ENCODE data around the gene XRCC6.
A peak's percentile ranks its signal among the peaks of the same experiment; 100 is the strongest.
"Not testable (repeated sequence)": the region's sequence is repeated elsewhere in the genome, so short reads cannot be mapped to it uniquely, and the experiment has no call there.

XRCC6 gene

DNA sequence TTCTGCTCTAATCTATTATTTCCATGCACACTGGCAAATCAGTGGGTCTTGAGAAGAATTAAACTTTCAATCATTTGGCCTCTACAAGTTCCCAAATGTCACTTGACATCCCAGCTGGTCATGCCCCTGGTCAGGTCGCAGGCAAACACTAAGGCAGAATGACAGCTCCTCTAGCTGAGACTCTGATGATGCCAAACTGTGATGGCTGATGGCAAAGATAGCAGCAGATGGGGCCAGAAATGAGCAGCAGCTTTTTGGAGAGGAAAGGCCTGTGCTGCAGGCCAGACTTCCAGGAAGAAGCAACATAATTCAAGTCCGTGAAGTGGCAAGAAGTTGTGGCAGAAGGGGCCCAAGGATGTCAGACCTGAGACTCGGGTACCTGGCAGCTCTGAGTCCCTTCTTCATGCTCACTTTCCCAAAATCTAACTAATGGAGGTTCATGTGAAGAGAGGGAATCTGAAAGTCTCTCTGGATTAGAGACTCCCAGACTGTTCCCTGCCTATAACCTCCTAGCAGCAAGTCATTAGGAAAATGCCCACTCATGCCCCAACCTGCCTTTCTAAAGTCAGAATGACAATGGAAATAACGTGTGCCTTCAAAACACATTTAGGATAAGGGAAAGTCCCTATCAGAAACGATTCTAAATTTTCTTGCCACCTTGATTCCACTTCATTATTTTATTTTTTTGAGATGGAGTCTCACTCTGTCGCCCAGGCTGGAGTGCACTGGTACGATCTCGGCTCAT is 22.0 kb upstream of the XRCC6 start:
- no peak for DNase-seq

DNA sequence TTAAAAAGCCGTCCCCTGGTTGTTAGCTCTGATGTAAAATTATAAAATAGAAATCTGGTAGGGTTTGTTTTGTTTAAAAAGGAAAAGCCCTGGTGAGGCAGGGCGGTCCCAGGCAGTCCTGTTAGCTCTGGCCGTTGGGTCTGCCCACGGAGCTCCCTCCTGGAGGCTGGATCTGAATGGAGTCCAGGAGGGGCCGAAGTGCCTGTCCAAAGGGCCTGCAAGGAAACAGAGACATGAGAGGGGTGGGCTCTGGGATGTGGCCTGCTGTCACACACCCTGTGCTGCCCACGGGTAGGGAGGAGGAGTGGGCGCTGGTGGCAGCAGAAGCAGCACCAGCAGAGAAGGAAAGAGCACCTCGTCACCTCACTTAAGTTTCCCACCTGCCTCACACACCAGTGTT is 20.1 kb upstream of the XRCC6 start:
- no peak for DNase-seq

DNA sequence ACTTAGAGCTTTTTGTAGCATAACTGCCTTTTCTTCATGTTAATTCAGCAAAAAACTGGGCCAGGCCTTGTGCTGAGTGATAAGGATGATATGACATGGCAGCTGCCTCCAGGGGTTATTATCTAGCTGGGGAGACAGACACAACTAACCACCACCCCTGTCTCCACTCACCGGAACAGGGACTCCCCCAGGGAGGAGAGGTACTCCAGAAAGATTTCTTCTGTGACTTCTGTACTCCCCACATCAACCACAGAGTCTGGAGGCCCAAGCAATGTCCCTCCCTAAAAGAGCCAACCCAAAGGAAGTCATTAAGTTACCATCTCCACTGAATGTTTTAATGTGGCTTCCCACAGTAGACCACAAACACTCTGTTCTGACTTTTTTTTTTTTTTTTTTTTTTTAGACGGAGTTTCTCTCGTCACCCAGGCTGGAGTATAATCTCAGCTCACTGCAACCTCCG is 17.2 kb upstream of the XRCC6 start:
- no peak for DNase-seq

DNA sequence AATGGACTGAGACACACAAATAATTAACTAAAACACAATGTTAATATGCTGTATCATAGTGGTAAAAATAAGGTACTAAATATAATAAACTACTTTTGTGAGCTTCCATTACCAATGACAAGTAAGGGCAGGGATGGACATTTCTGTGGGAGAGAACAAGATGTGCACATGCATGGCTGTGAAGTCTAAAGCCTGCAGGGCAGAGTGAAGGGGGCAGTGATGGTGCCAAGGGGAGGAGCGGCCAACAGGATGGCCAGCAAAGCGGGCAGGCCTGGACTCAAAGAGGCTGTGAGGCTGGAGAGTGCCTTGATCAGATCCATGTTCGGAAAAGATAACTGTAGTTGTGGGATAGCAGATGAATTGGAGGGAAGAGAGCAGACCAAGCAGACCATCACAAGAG is 12.7 kb upstream of the XRCC6 start:
- no peak for DNase-seq

DNA sequence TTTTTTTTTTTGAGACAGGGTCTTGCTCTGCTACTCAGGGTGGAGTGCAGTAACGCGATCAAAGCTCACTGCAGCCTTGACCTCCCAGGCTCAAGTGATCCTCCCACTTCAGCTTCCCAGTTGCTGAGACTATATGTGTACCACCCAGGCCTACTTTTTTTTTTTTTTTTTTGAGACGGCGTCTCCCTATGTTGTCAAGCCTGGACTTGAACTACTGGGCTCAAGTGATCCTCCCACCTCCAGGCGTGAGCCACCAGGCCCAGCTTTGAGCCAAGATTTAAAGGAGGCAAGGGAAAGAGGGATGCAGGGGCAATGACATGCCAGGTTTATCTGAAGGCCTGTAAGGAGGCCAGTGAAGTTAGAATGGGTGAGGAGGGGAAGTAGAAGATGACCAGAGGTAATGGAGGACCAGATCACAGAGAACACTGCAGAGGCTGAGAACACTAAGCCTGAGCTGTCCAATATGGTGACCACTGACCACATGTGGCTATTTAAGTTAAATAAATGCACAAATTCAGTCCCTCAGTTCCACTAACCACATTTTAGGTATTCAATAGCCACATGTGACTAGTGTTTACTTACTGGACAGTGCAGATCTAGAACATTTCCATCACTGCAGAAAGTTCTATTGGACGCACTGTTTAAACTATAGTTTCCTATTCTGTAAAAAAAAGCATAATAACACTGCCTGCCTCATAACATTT is 8.3 kb upstream of the XRCC6 start:
- no peak for DNase-seq

DNA sequence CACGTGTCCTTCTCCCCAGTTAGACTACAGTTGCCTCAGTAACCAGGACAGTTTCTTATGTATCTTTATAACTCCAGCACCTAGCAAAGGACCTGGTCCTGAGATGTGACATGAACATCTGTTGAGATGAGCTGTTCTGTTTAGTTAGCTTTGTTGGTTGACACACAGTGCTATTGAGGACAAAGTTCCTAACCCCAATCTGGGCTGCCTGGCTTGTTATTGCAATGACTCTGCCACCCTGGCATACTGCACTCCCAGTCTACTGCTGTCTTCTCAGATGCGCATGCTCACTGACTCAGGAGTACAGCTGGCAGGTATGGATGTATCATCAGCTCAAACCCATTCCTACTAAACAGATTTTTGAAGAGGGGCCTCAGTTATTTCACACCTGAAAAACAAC is 7.6 kb upstream of the XRCC6 start:
- DNase-seq, result no peak

DNA sequence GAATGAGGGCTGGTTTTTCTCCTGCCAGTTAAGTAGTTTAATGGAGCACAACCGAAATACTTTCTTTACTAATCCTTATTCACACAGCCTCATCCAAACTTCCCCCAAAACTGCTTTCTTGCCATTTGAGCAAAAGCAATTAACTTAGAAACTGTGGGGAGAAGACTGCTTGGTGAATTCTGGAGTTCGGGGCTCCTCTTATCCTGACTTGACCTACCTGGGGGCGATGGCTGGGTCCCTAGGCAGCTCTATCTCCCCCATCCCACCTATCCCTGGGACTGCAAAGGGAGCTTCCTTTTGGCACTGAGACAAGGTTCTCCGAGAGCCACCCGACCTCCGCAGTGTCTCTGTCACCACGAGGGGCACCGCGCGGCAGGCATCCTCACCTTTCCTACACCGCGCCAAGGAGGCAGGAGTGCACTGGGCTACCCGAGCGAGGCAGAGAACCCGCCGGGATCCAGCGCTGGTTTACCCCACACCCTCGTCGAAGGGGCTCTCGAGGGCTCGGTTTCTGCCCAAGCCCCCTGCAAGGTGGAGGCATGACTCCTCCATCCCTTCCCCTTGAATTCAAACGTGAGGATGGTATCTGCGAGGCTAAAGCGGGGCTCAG is 1.0 kb upstream of the XRCC6 start:
- DNase-seq, result peak; percentile 47

DNA sequence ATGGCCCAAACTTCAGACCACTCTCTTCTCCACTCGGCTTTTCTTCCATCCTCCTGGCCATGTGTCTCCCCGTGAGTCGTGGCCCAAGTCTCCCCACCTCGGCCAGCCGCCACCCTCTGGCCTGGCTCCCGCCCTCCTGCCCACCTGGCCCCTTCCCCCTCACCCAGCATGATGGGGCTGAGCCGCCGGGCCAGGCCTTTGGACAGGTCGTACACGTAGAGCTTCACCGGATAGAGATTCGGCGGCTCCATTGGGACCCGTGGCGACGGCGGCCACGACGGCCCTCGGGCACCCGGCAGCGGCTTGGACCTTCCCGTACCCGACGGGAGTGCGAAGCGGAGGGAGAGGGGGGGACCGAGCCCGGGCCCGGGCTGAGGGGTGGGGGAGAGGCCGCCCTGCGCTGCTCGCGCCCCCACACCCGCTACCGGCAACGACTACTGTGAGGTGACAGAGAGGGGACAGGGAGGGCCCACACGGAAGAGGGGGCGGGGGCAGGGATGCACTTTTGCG is 451 bp upstream of the XRCC6 start, which contains the start of gene DESI1:
Gene DESI1, minus strand, starts transcription at position 455 of the 510 bp plus-strand sequence. Its CDS starts 204 bp downstream, at position 251.
- DNase-seq, result no peak

DNA sequence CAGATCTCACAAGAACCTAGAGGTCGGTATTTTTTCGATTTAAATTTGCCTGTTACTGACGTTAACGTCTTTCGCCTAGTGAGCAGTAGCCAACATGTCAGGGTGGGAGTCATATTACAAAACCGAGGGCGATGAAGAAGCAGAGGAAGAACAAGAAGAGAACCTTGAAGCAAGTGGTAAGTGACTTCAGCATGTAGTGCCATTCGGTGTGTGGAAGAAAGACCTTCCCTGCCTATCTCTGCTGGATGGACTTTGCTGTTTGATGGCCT is 750 bp downstream of the XRCC6 start:
- DNase-seq, result no peak

DNA sequence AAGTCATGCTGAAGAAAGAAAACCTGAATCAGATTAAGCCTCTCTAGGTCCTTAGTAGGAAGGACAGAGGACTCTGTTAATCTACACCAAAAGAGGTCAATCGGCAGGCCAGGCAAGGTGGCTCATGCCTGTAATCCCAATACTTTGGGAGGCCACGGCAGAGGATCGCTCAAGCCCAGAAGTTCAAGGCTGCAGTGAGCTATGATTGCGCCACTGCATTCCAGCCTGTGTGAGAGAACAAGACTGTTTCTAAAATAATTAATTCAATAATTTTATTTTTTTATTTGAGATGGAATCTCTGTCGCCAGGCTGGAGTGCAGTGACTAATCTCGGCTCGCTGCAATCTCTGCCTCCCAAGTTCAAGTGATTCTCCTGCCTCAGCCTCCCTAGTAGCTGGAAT is 4.5 kb downstream of the XRCC6 start:
- DNase-seq, result no peak

DNA sequence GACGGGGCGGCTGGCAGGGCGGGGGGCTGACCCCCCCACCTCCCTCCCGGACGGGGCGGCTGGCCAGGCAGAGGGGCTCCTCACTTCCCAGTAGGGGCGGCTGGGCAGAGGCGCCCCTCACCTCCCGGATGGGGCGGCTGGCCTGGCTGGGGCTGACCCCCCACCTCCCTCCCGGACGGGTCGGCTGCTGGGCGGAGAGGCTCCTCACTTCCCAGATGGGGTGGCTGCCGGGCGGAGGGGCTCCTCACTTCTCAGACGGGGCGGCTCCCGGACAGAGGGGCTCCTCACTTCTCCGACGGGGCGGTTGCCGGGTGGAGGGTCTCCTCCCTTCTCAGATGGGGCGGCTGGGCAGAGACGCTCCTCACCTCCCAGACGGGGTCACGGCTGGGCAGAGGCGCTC is 10.0 kb downstream of the XRCC6 start:
- not testable (repeated sequence) for DNase-seq

DNA sequence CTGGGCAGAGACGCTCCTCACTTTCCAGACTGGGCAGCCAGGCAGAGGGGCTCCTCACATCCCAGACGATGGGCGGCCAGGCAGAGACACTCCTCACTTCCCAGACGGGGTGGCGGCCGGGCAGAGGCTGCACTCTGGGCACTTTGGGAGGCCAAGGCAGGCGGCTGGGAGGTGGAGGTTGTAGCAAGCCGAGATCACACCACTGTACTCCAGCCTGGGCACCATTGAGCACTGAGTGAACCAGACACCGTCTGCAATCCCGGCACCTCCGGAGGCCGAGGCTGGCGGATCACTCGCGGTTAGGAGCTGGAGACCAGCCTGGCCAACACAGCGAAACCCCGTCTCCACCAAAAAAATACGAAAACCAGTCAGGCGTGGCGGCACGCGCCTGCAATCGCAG is 10.5 kb downstream of the XRCC6 start:
- not testable (repeated sequence) for DNase-seq

DNA sequence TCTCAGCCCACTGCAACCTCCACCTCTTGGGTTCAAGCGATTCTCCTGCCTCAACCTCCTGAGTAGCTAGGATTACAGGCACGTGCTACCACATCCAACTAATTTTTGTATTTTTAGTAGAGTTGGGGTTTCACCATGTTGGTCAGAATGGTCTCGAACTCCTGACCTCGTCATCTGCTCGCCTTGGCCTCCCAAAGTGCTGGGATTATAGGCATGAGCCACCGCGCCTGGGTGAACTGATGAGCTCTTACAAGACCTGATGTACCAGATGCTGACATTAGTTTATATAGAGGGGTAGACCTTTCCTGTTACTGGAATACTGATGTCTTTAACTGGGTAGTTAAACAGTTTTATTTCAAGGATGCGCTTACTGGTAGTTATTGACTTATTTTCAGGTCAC is 13.5 kb downstream of the XRCC6 start:
- not testable (repeated sequence) for DNase-seq

DNA sequence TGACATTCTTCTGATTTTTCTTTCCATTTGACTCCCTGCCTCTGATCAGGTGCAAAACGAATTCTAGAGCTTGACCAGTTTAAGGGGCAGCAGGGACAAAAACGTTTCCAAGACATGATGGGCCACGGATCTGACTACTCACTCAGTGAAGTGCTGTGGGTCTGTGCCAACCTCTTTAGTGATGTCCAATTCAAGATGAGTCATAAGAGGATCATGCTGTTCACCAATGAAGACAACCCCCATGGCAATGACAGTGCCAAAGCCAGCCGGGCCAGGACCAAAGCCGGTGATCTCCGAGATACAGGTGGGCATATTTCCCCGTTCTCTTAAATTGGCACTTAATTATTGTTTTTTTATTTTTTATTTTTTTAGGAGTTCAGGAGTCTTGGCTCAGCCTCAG is 15.4 kb downstream of the XRCC6 start:
- no peak for DNase-seq

DNA sequence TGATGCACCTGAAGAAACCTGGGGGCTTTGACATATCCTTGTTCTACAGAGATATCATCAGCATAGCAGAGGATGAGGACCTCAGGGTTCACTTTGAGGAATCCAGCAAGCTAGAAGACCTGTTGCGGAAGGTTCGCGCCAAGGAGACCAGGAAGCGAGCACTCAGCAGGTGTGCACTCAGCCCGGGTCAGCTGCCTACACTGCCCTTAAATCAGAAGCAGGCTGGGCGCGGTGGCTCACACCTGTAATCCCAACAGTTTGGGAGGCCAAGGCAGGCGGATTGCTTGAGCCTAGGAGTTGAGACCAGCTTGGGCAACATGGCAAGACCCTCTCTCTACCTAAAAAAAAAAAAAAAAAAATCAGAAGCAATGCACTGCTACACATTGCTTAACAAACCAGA is 16.5 kb downstream of the XRCC6 start:
- not testable (repeated sequence) for DNase-seq

DNA sequence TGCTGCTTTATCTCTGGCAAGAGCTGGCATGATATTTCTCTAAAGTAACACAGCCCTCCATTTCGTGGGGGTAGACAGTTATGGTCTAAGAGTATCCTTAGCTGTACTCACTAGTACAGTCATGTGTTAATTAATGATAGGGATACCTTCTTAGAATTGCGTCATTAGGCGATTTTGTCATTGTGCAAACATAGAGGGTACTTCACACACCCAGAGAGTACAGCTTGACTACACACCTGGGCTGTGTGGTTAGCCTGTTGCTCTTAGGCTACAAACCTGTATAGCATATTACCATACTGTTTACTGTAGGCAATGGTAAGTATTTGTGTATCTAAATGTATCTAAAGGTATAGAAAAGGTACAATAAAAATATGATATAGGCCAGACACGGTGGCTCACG is 17.0 kb downstream of the XRCC6 start:
- DNase-seq, result no peak

DNA sequence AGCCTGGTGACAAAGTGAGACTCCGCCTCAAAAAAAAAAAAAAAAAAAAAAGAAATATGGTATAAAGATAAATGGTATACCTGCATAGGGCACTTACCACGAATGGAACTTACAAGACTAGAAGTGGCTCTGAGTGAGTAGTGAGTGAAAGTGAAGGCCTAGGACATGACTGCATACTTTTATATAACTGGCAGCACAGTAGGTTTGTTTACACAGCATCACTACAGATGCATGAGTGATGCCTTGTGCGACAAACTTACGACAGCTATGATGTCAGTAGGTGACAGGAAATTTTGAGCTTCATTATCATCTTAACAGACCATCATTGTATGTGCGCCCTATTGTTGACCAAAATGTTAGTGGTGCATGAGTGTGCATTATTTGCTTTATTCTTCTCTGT is 17.7 kb downstream of the XRCC6 start:
- DNase-seq, result no peak

DNA sequence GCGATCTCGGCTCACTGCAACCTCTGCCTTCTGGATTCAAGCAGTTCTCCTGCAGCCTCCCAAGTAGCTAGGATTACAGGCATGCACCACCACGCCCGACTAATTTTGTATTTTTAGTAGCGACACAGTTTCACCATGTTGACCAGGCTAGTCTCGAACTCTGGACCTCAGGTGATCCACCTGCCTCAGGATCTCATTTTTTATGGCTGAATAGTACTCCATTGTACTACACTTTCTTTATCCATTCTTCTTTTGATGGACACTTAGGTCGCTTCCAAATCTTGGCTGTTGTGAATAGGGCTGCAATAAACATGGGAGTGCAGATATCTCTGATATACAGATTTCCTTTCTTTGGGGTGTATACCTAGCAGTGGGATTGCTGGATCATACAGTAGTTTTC is 20.8 kb downstream of the XRCC6 start:
- DNase-seq, result no peak

DNA sequence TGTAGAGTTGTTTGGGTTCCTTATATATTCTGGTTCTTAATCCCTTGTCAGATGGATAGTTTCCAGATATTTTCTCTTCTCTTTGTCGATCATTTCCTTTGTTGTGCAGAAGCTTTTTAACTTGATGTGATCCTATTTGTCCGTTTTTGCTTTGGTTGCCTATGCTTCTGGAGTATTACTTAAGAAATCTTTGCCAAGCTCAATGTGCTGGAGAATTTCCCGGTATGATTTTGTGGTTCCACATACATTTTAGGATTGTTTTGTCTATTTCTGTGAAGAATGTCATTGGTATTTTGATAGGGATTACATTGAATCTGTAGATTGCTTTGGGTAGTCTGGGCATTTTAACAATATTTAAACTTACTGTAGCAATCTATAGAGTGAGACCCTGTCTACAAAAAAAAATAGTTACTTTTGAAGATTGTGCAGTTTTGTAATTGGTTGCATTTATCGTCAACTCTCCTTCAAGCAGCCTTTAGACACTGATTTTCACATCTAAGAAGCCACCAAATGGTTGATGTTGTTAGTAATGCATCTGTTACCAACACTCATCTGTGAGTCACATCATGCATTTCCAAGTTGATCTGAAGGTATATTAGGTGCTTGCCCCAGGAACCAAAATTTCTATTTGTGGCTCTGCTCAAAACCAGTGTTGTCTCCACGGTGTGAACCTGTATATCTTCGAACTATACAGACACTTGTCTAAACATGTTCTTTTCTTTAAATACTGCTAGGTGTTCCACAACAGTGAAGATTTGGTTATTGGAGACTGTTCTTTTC is 21.4 kb downstream of the XRCC6 start:
- no peak for DNase-seq

DNA sequence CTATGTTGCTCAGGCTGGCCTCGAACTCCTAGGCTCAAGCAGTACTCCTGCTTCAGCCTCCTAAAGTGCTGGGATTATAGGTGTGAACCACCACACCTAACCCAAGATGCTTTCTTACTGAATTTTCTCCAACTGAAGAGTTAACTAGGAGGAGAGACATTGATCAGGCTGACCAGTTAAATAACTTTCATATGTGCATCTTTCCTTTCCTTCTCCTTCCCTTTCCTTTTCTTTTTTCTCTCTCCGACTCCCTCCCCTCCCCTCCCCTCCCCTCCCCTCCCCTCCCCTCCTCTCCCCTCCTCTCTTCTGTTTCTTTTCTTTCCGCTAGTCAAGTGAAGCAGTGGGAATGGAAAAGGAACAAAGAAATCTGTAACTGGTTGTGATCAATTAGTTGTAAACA is 26.7 kb downstream of the XRCC6 start:
- DNase-seq, result no peak

DNA sequence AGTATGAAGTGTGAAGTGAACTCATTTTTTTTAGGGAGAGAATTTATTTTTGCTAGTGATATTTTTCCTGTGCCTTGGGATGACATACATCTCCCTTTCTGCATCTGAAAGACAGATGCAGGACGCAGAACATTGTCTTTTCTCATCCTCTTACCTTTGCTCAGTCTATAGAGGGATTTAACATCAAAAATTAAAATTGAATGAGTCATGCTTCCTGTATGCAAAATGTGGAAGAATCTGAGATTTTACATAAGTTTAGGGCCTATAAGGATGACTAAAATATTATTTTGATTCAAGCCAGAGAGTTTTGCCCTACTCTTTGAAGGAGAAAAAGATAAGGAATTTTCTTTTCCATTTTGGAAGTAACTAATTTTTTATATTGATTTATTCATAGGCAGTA is 27.3 kb downstream of the XRCC6 start:
- DNase-seq, result no peak

DNA sequence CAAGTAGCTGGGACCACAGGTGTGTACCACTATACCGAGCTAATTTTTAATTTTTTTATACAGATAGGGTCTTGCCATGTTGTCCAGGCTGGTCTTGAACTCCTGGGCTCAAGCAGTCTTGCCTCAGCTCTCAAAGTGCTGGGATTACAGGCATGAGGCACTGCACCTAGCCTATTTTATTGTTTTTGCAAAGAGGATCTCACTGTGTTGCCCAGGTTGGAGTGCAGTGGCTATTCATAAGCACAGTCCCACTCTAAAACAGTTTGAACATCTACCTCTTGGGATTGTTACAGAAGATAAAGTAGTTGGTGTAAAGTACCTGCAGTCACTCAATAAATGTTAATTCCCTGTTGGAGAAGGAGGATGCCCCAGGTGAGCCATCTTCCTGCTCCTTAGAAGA is 29.1 kb downstream of the XRCC6 start:
- no peak for DNase-seq

DNA sequence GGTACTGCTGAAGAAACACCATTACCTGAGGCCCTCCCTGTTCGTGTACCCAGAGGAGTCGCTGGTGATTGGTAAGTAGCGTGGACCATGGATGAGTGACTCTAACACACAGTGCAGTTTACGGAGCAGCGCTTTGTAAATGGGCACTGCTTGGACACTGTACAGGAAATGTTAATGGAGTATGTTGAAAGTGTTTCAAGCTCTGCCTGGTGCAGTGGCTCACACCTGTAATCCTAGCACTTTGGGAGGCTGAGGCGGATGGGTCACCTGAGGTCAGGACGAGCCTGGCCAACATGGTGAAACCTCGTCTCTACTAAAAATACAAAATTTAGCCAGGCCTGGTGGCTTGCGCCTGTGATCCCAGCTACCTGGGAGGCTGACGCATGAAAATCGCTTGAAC is 29.7 kb downstream of the XRCC6 start:
- DNase-seq, result no peak

Data from stimulated activated CD4-positive, alpha-beta T cell treated with anti-CD3 and anti-CD28 coated beads, Interleukin-4, amount 100 ng/mL, for 4 hours (primary cell).